SHP77 treated with DMSO at 0.1 percent for 48 hours (cell line): ENCODE results near the gene MYOC.
"Not testable (repeated sequence)": the region's sequence is repeated elsewhere in the genome, so short reads cannot be mapped to it uniquely, and the experiment has no call there.

ENCODE experiments used
- DNase-seq: peaks from one replicate; lab custom pipeline; 2025; lab: John Stamatoyannopoulos, UW

MYOC gene

DNA sequence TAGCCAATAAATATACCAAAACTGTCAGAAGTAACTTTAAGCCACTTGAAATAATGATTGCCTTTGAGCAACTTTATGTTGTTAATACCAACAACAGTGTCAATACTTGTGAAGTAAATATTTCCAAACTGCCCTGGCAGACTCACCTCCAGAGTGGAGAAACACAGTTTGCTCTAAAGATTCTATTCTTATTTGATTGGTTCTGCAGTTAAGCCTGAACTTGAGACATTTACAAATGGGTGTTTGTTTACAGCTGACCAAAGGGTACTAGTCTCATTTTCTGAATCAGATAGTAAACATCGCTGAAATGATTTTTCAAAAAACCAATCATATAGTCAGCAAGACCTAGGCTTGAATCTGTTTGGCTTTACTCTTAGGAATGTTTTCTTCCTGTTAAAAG is 1.3 kb upstream of the MYOC start:
- DNase-seq, result no peak

DNA sequence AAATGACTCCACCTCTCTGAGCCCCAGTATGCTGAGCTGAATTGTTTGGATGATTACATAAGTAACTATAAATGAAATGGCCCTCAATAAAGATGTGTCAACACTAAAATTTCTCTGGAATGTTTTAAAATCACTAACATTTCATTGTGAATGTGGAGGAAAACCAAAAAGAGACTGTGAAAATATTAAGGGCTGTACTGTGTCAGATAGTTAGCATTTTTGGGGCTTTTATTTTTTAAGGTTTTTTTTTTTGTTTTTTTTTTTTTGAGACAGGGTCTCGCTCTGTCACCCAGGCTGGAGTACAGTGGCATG is 6.3 kb downstream of the MYOC start:
- no peak for DNase-seq

DNA sequence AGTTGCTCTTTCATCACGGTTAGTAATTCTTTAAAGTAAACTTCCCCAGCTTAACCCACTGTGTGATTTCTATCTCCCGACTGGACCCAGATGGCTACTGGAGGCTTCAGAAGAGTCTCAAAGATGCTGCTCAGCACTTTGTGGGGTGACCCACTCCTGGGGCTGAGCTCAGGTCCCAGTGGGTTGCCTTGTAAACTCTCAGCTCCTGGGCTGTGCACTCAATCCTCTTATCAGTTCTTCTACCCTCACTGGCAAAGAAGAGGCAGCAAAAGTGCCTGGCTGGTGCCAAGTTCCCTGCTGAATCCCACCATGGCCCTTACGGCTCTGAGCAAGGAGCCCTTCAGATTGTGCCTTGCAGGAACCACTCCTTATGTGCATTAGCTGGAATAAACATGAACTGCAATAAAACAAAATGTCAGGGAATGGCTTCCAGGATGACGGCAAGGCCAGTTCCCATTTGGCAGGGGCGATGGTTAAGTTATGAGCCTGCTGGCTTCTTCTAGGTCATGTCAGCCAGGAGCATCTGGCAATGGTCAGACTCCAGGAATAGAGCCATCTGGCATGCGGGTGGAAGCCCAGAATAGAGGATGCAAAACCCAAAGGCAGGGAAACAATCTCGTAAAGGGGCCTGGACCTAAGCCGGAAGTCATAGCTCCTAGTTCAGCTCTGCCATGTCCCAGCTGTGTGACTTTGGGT is 6.8 kb downstream of the MYOC start:
- no peak for DNase-seq

DNA sequence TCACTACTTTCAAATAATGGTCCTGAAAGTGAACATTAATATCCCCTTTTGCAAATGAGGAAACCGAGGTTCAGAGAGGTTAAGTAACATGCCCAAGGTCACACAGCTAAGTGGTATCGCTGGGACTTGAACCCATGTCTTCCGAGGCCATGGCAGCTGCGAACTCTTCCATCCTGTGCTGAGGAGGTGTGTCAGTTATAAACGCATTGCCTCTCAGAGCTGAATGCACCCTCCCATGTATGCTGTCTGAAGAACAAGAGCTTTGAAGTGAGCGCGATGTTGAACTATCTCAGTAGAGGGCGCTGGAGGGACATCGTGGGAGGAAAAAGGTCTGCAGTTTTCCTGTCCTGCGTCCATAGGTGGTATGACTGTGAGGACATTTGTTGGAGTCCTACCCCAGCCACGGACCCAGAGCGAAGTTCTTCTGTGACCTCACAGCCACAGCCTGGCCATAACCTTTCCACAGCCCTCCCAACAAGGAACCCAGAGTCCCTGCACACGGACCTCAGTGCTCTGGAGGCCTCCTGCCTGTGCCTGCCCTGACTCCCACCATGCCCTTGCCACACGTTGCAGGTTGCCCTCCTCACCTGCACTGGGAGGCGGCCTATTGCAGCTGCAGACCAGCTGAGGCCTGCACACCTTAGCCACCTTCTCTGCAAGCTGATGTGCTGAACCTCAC is 7.5 kb downstream of the MYOC start:
- peak; percentile 73 for DNase-seq

DNA sequence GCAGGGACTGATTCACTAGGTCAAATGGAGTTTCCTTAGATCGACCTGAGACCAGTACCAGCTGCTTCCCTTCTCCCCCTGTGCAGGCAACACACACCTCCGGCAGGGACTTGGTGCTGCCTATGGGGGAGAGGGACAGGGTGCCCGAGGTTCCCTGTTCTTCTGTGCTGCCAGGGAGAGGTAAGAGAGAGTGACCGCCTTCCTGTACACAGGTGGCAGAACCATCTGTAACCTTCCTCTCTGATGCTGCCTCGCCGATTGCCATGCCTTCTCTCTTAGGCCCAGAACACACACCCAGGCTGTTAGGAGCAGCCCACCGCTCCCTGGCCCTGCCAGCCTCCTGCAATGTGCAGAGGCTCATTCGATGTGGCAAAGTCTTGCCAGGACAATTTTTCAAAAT is 9.3 kb downstream of the MYOC start:
- DNase-seq, result no peak

DNA sequence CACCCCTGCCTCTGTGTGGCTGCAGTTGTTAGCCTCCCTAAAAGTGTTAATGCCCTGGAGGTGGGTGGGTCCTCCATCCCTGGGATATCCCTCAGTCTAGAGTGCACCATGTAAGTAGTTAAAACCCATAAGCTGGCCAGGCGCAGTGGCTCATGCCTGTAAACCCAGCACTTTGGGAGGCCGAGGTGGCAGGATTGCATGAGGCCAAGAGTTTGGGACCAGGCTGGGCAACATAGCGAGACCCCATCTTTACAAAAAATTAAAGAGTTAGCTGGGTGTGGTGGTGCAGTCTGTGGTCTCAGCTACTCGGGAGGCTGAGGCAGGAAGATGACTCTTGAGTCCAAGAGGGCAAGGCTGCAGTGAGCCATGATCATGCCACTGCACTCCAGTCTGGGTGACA is 10.3 kb downstream of the MYOC start:
- no peak for DNase-seq

DNA sequence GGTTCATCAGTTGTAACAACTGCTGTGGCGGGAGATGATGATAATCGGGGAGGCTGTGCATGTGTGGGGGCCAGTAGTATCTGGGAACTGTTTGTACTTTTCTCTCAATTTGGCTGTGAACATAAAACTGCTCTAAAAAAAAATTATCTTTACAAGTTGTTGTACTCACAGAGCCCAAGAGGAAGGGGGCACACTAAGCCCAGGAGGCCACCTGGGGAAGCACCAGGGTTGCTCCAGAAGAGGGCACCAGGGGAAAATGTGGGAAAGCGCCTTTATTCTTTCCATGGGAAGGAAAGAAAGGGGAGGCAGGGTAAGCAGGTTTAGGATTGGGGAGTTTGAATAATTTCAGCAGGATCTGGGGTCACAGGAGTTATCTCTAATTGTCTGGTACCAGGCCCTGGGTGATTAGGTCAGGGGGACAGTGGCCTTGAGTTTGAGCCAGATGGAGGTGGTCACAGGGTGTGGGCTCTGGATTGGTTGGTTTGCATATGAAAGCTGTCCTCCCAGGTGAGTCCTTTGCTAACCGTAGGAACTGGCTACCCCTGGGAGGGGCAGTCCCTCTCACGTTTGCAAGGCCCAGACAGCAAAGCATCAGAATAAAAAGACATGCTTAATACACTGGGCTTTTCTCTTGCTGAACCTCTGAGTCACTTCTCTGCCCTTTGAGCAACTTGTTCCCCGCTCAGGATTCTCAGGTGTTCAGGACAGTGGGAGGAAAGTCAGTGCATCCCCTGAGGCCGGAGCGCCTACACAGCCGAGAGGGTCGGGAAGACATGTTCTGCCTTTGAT is 11.2 kb downstream of the MYOC start:
- no peak for DNase-seq

DNA sequence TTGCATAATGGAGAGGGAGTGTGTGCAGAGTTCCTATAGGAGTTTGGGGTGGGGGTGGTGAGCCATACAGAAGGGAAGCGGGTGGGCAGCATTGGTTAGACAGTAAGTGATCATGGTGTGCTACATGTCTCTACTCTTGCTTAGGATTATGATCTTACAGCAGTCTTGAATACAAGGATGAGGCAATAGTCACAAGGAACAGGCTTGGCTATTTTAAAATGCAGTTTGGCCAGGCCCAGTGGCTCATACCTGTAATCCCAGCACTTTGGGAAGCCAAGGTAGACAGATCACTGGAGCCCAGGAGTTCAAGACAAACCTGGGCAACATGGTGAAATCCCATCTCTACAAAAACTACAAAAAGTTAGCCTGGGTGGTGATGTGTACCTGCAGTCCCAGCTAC is 12.3 kb downstream of the MYOC start:
- DNase-seq, result no peak

DNA sequence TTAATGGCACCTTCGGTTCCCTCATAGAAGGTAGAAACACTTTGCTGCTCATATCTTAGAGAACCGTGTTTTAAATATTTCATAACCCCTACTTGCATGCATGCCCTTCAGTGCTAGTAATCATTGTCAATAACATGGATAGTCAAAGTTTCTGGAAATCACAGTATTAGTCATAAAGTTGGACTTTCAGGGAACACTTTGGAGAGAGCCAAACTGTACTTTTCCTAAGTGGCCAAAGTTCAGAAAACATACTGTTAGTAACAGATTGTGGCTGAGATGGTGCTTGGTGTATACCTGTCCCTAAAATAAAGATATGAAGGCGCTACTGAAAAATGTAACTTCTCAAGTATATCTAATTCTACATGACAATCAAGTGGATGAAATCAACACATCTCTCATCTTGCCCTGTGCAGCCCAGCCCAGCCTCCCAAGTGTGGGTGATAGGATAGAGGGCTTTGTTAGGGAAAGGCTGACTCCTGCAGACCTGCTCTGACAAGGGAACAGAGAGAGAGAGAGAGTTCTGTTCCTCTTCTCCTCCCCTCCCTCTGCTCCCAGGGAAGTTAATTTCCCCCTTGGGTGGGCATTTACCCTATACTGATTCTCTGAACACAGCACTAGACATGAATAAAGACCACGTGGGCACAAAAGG is 14.4 kb downstream of the MYOC start:
- DNase-seq, result no peak

DNA sequence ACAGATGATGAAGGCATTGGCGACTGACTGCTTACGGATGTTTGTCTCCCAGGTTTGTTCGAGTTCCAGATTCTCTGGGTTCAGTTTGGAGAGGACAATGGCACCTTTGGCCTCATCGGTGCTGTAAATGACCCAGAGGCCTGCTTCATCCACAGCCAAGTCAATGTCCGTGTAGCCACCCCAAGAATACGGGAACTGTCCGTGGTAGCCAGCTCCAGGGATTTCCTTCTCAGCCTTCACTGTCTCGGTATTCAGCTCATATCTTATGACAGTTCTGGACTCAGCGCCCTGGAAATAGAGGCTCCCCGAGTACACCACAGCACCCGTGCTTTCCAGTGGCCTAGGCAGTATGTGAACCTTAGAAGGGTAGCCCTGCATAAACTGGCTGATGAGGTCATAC is 16.3 kb downstream of the MYOC start:
- DNase-seq, result no peak

DNA sequence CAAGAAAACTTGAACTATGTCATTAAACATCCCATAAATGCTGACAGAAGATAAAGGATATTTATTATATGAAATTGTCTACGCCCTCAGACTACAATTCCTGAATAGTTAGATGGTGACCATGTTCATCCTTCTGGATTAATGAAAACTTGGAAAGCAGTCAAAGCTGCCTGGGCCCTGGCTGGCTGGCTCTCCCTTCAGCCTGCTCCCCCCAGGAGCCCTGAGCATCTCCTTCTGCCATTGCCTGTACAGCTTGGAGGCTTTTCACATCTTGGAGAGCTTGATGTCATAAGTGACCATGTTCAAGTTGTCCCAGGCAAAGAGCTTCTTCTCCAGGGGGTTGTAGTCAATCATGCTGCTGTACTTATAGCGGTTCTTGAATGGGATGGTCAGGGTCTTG is 16.8 kb downstream of the MYOC start:
- no peak for DNase-seq

DNA sequence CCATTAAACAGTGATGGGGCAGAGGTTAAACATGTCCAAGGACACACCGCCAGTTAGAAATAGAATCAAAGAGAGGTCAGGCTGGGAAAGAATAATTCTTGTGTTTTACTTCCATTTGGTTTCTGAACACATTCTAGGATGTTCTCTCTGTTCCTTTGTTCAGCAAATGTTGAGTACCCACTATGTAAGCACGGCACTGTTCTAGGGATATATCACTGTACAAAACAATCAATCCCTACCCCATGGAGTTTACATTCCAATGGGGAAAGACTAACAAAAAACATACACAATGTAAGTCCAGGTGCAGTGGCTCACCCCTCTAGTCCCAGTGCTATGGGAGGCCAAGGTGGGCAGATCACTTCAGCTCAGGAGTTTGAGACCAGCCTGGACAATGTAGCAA is 24.3 kb downstream of the MYOC start:
- DNase-seq, result no peak

DNA sequence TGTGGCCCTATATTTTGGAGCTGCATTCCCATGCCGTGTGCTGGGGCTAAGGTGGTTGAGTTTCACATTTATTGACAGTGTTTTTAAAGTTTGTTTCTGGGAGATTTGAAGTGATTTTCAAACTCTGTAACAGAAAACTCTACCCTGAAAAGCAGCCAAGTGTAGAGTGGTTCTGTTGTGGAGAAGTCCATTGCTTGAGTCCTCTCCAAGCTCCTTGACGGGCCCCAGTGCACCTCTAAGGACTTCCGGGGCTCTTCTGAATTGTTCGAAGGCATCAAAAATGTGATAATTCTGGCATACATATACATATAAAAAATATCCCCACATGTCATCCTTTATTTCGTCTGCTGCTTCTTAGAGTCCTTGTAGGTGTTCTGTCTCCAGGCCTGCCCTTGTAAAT is 25.5 kb downstream of the MYOC start:
- DNase-seq, result no peak

DNA sequence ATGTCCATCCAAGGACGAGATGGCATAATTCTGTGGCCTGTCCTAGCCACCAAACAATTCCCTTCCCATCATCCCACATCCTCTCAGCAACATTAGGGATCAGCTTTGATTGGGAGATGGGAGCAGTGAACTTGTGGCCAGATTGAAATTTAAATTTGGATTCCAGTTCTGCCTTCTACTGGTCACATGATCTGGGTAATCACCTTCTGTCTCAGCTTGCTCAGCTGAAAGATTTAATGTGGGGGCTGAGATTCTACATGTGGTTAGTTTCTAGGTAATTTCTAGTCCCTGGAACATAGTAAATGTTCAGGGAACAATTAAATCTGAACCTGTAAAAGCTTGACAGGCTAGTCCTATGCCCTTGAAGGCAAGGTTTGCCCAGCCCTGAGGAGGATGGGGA is 27.3 kb downstream of the MYOC start:
- no peak for DNase-seq

DNA sequence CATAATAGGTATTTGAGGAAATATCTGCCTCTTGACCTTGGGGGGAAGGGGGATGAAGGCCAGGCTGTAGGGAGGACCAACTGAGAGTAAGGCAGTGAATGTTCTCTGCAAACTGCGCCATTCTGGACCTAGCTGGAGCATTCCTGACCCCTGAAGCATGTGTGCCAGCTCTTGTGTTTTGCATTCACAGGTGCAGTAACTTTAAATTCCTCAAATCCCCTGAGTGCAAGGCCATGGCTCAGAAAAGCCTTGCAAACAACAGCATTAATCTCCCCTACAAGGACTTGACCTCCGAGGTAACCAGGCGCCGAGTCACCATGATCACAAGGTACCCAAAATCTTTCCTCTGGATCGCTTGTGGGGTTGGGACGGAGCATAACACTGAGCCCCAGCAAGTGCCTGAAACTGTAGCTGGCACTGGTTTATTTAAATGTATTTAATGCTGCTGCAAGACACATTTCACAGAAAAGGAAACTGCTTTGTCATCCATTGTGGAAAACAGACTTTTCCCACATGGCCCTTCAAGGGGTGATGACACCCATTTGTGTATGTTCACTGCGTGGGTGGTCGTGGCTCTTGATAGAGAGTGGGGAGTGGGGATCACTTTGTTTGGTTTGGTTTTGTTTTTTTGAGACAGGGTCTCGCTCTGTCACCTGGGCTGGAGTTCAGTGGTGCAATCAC is 28.7 kb downstream of the MYOC start:
- DNase-seq, result no peak

DNA sequence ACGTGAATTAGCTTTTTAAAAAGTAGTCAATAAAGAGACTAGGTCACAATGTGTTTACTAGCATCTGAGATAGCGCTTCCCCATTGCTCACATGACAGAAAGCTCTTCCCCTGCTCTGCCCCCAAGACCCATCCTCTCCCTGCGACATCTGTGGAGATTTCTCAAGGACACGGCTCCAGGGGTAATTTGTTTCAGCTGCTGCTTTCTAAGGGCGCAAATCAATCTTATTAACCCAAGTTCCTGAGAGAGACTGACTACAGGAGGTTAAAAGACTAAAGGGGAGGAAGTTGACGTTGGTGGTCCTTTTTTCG is 30.4 kb downstream of the MYOC start, which contains the start of gene MYOCOS:
Gene MYOCOS, plus strand, starts transcription at position 92 of the 311 bp plus-strand sequence. CDS start 1,641 bp downstream, outside the sequence.
- DNase-seq, result no peak

DNA sequence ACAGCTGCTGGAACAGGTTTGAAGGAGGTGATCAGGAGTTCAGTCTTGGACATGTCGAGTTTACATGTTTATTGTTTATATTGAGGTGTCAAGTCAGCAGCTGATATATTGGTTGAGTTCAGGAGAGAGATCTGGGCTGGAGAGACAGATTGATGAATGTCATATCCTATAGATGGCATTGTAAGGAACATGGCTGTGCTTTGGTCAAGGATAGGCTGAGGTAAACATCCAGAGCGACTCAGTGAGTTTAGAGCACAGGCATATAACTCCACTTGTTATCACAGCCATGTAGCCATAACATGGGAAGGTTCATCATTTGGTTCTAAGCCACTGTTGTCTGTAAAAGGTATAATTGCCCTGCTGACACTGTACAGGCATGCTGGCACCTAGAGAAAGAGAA is 35.9 kb downstream of the MYOC start:
- DNase-seq, result no peak

DNA sequence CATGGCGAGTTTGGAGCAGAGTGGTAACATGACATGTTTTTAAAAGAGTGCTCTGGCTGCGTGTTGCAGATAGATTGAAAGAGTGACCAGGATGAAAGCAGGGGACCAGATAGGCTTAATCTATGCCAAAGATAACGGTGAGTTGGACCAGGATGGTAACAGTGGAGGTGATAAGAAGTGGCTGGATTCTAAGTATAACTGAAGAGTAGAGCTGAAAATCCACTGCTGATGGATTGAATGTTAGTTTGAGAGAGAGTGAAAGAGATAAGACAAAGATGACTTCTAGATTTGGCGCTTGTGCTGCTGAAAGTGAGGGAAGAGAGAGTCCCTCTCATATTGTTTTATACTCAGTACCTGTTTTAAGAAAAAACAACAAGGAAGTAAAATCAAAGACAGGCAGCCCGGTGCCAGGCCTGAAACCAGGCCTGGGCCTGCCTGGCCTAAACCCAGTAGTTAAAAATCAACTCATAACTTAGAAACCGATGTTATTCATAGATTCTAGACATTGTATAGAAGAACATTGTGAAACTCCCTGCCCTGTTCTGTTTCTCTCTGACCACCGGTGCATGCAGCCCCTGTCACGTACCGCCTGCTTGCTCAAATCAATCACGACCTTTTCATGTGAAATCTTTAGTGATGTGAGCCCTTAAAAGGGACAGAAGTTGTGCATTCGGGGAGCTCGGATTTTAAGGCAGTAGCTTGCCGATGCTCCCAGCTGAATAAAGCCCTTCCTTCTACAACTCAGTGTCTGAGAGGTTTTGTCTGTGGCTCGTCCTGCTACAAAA is 37.2 kb downstream of the MYOC start:
- DNase-seq, result not testable (repeated sequence)

DNA sequence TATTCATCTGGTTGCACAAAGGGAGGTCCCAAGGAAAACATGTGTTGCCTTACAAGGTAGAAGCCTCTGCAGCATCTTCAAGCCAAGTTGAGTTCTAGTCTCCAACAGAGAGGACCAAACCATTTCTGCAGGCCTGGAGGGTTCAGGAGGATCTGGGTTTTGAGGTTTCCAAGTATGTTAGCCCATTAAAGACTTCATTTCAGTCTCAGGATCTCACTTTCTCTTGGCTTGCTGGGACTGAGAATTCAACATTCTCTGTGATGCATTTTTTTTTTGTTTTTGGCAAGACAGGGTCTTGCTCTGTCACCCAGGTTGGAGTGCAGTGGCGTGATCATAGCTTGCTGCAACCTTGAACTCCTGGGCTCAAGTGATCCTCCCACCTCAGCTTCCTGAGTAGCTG is 39.2 kb downstream of the MYOC start:
- no peak for DNase-seq

DNA sequence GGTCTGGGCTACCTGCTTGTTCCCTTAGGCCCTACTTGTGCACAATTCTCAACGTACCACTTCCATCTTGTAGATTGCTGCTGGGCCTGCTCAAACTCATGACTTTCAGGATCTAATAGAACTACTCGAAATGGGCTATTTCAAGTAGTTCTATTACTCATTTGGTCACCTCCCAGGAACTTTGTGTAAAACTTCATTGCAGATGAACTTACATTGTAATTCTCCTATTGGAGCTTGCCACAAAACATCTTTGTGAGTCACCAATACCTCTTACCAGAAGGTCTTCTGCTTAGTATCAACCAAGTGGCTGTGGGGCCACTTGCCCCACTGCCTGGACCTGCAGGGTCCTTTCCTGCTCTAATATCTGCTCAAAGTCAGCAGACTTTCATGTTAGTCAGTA is 41.2 kb downstream of the MYOC start:
- DNase-seq, result no peak

DNA sequence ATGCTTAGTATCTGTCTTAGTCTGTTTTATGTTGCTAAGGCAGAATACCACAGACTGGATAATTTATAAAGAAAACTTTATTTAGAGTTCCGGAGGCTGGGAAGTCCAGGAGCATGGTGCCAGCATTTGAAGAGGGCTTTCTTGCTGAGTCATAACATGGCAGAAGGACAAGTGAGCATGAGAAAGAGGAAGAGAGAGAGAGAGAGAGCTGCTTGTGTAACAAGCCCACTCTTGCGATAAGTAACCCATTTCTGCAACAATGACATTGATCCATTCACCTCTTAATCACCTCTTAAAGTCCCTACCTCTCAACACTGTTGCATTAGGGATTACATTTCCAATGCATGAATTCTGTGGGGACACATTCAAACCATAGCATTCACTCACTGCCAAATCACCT is 42.1 kb downstream of the MYOC start:
- DNase-seq, result no peak
